PC-9 (cell line): ENCODE data around the gene CUZD1. TPM values are rescaled to one million over a fixed set of nuclear protein-coding genes. Genes with fewer than 3 reads are reported as not detected.

Source experiments
- BruUV-seq: library from RNA; stranded (reverse); fragments of 400-500 nt; replicated peaks from 2 replicates; lab custom pipeline; 2021; lab: Mats Ljungman, UMichigan
- CTCF ChIA-PET: fragments of 300-600 bp; sonication (Branson Sonifier 250); formaldehyde crosslinking; loops from one replicate; lab custom pipeline; 2022; ENCODE audit warnings: antibody characterized with exemption; lab: Charles Lee
- POLR2A ChIA-PET: fragments of 300-600 bp; sonication (Branson Sonifier 250); formaldehyde crosslinking; loops from one replicate; lab custom pipeline; 2022; ENCODE audit warnings: antibody characterized with exemption; ENCODE audit not compliant: unreplicated experiment; lab: Charles Lee
- DNase-seq, 2 experiments: peaks; one replicate each; pipeline versions ENCODE4 v3.0.0 to v3.0.0-alpha.2; 2015 to 2022; ENCODE audit warnings: mixed read lengths in 1 of 2
- H2AFZ ChIP-seq: fragments of 200-600 bp; sonication (generic); 2 replicates; pipeline ENCODE4 v1.8.1; 2017; ENCODE audit warnings: antibody characterized with exemption
- H3F3A ChIP-seq: fragments of 200-600 bp; sonication (generic); 2 replicates; pipeline ENCODE4 v1.8.1; 2017; ENCODE audit warnings: antibody characterized with exemption, mild to moderate bottlenecking, low read depth; ENCODE audit not compliant: insufficient read depth
- H3K27ac ChIP-seq: fragments of 200-600 bp; sonication (generic); 2 replicates; pipeline ENCODE4 v1.6.1; 2016; ENCODE audit warnings: mixed run types
- H3K27me3 ChIP-seq: fragments of 200-600 bp; sonication (generic); 2 replicates; pipeline ENCODE4 v1.6.1; 2016; ENCODE audit warnings: low read depth, mixed run types; ENCODE audit not compliant: insufficient read depth
- H3K36me3 ChIP-seq: fragments of 200-600 bp; sonication (generic); 2 replicates; pipeline ENCODE4 v1.6.1; 2016; ENCODE audit warnings: low read depth, mixed run types
- H3K4me1 ChIP-seq: fragments of 200-600 bp; sonication (generic); replicated peaks from 2 replicates; pipeline ENCODE4 v1.6.1; 2016; ENCODE audit warnings: mixed run types; ENCODE audit not compliant: insufficient read depth
- H3K4me2 ChIP-seq: fragments of 200-600 bp; sonication (generic); 2 replicates; pipeline ENCODE4 v1.6.1; 2017; ENCODE audit warnings: mixed run types
- H3K4me3 ChIP-seq: fragments of 200-600 bp; sonication (generic); 2 replicates; pipeline ENCODE4 v1.6.1; 2016; ENCODE audit warnings: mixed run types
- H3K79me2 ChIP-seq: fragments of 200-600 bp; sonication (generic); 2 replicates; pipeline ENCODE4 v1.6.1; 2017; ENCODE audit warnings: low read depth, mixed run types
- H3K9me2 ChIP-seq: fragments of 200-600 bp; sonication (generic); 2 replicates; pipeline ENCODE4 v1.8.1; 2017; ENCODE audit warnings: mild to moderate bottlenecking; ENCODE audit not compliant: insufficient read depth
- H3K9me3 ChIP-seq: fragments of 200-600 bp; sonication (generic); 2 replicates; pipeline ENCODE4 v1.8.1; 2016; ENCODE audit warnings: low read depth; ENCODE audit not compliant: insufficient read depth
- H4K20me1 ChIP-seq: fragments of 200-600 bp; sonication (generic); 2 replicates; pipeline ENCODE4 v1.8.1; 2017; ENCODE audit not compliant: insufficient read depth
- CTCF ChIP-seq: fragments of 200-600 bp; sonication (generic); conservative IDR thresholded peaks from 2 replicates; pipeline ENCODE4 v1.6.1; 2017; ENCODE audit warnings: mixed run types, antibody characterized with exemption, mild to moderate bottlenecking, moderate library complexity
- EZH2 ChIP-seq: fragments of 200-600 bp; sonication (generic); IDR thresholded peaks from 2 replicates; pipeline ENCODE4 v1.8.0; 2017; ENCODE audit warnings: antibody characterized with exemption, low read depth
- intact Hi-C: fragments of 100-400 bp; cut with micrococcal nuclease; formaldehyde crosslinking; loops from one replicate; pipeline ENCODE4 v1.10.0; 2022; ENCODE audit not compliant: unreplicated experiment
- total RNA-seq: library from RNA; stranded (reverse); gene quantifications from 2 replicates; pipeline ENCODE4 v1.2.3, GENCODE V29; 2021

The CUZD1 gene
- total RNA-seq, 1 experiment from 2014 or later = 2.0 TPM

DNA sequence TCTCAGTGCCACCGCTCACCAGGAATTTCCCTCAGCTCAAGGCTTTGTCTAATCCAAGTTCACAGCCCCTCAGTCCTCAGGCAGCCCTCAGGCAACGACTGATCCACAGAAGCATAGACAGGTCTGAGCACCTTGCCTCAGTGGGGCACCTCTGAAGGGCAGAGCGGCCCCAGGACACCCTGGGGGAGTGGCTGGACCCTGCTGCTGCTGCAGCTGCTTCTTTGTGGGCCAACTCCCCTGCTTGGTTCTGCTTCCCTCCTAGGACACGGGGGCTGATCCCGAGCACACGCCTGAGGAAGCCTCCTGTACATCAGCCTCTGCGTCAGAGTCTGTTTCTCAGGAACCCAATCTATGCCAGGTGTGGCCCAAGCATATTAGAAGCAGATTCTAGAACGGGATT is 16.2 kb downstream of the CUZD1 start:
- CTCF ChIA-PET = no interaction called here

DNA sequence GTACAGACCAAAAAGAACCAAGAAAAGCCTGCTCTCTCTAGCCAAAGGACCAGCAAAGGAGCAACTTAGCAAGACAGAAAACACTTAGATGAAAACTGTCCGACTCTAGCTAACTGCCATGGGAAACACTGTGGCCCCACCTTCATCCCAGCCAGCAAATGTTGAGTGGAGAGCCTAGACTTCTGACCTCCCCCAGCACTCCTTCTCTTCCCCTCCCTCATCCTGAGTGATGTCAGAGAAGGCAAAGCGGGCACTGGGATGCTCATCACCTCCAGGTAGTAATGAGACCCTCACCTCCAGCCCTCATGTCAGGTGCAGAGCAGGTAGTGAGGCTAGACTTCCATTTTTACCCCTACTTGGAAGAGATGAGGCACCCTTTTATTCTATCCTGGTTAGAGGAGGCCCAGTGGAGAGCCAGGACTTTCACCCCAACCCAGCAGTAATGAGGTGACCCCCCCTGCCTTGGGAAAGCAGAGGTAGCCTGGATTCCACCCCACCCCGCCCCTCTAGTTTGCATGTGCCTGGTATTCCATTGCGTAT is 16.9 kb downstream of the CUZD1 start:
- DNase-seq = no peak
- TF ChIP-seq CTCF = no peak
- TF ChIP-seq EZH2 = no peak
- intact Hi-C loops = no loop called here
- Histone ChIP-seq H3K9me2 (no peaks in the 10 kb centered on the region), H3K27me3 (peaks cover 29% of the 10 kb centered on the region), H3K36me3 (no peaks in the 10 kb centered on the region), H3K27ac (no peak overlapping the region), H3K4me2 (no peak overlapping the region), H3K79me2 (no peaks in the 10 kb centered on the region), H2AFZ (no peak overlapping the region), H3K9me3 (no peaks in the 10 kb centered on the region), H3F3A (no peaks in the 10 kb centered on the region), H3K4me1 (no peaks in the 10 kb centered on the region), H3K4me3 (no peak overlapping the region), H4K20me1 (no peaks in the 10 kb centered on the region)
- BruUV-seq = no TSS peak
- POLR2A ChIA-PET = no interaction called here
- CTCF ChIA-PET = no interaction called here

More for the DNA sequence above, 16.2 kb downstream of the CUZD1 start:
- H3K9me2 ChIP-seq = no peaks in the 10 kb centered on the region
- H3K27ac ChIP-seq = no peak overlapping the region
- H3K4me1 ChIP-seq = no peaks in the 10 kb centered on the region
- H3K4me3 ChIP-seq = no peak overlapping the region
- no peaks in the 10 kb centered on the region for H3F3A ChIP-seq
- POLR2A ChIA-PET = no interaction called here
- no peaks in the 10 kb centered on the region for H3K9me3 ChIP-seq
- TF ChIP-seq EZH2 (no peak), CTCF (no peak)
- no peaks in the 10 kb centered on the region for H3K79me2 ChIP-seq
- no peak overlapping the region for H3K4me2 ChIP-seq
- H4K20me1 ChIP-seq = no peaks in the 10 kb centered on the region
- no TSS peak for BruUV-seq
- peaks cover 22% of the 10 kb centered on the region for H3K27me3 ChIP-seq
- intact Hi-C loops = no loop called here
- DNase-seq = no peak
- no peak overlapping the region for H2AFZ ChIP-seq
- no peaks in the 10 kb centered on the region for H3K36me3 ChIP-seq

DNA sequence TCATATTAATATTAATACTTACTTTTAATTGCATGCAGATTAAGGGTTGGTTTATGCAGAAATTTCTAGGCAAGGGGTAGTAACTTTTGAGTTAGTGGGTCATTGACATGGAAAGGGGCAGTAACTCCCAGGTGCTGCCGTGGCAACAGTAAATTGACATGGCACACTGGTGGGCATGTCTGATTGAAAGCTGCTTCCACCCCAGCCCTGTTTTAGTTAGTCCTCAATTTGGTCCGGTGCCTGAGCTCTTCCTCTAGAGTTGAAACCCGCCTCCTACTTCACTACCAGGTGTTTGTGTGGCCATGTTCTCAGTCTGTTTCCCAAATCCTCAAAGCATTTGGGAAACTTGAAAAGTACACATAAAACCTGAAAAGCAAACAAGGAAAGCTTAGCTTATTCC is 18.4 kb downstream of the CUZD1 start:
- no TSS peak for BruUV-seq
- Histone ChIP-seq H2AFZ (no peak overlapping the region), H3K79me2 (no peaks in the 10 kb centered on the region), H3K27me3 (peaks cover 38% of the 10 kb centered on the region), H3K4me1 (no peaks in the 10 kb centered on the region), H3K9me2 (no peaks in the 10 kb centered on the region), H3K9me3 (no peaks in the 10 kb centered on the region), H3K4me3 (no peak overlapping the region), H4K20me1 (no peaks in the 10 kb centered on the region), H3K27ac (no peak overlapping the region), H3K4me2 (no peak overlapping the region), H3K36me3 (no peaks in the 10 kb centered on the region), H3F3A (no peaks in the 10 kb centered on the region)
- ChIA-PET POLR2A (no interaction called here), CTCF (no interaction called here)
- intact Hi-C loops = no loop called here
- DNase-seq = no peak
- TF ChIP-seq CTCF = no peak
- no peak for TF ChIP-seq EZH2
